NB4 (cell line): Measurements from ENCODE around the gene POLL.

Experiments used
- DNase-seq: peaks from one replicate; pipeline ENCODE4 v3.0.0; 2010; ENCODE audit warnings: low read depth
- H3K4me3 ChIP-seq: one replicate; pipeline ENCODE4 v1.5.1; 2011; ENCODE audit warnings: mild to moderate bottlenecking, low read depth, low read length, moderate library complexity
- CTCF ChIP-seq: IDR thresholded peaks from one replicate; pipeline ENCODE4 v1.5.1; 2012; ENCODE audit warnings: low read depth, low read length
- MAX ChIP-seq: IDR thresholded peaks from 2 replicates; pipeline ENCODE4 v1.6.1; 2011; ENCODE audit warnings: low read depth, low read length
- MYC ChIP-seq: IDR thresholded peaks from 2 replicates; pipeline ENCODE4 v1.6.1; 2011; ENCODE audit warnings: low read depth, low read length
- POLR2A ChIP-seq: IDR thresholded peaks from 2 replicates; pipeline ENCODE4 v1.6.1; 2011; ENCODE audit warnings: mild to moderate bottlenecking; ENCODE audit not compliant: insufficient read length; ENCODE audit errors: extremely low read depth

Gene POLL

GRCh38 chr10:101568054-101568745 lies 19.9 kb downstream of the POLL start:
- no peak overlapping the region for H3K4me3 ChIP-seq
- no peak for TF ChIP-seq MYC
- TF ChIP-seq MAX, result no peak
- TF ChIP-seq POLR2A, result no peak
- no peak for TF ChIP-seq CTCF
- DNase-seq, result no peak

- DNase-seq, result no peak
- TF ChIP-seq MYC (no peak), POLR2A (no peak), CTCF (no peak), MAX (no peak)
- H3K4me3 ChIP-seq, result no peak overlapping the region
These were observed 20.7 kb downstream of the POLL start for GRCh38 chr10:101567165-101568006.

- no peak for DNase-seq
- TF ChIP-seq MYC (no peak), POLR2A (no peak), CTCF (no peak), MAX (no peak)
- H3K4me3 ChIP-seq, result no peak overlapping the region
These were observed 21.5 kb downstream of the POLL start for GRCh38 chr10:101566333-101567164.

- H3K4me3 ChIP-seq, result no peak overlapping the region
- TF ChIP-seq MAX, result no peak
- TF ChIP-seq MYC, result no peak
- no peak for TF ChIP-seq CTCF
- no peak for DNase-seq
These were observed 22.1 kb downstream of the POLL start for GRCh38 chr10:101565936-101566332.

- no peak for DNase-seq
- TF ChIP-seq CTCF, result no peak
- no peak for TF ChIP-seq MYC
- no peak for TF ChIP-seq MAX
- no peak for TF ChIP-seq POLR2A
- H3K4me3 ChIP-seq, result no peak overlapping the region
These were observed 22.6 kb downstream of the POLL start for GRCh38 chr10:101565370-101565900.
